Osteocyte (in vitro differentiated cells): Measurements from ENCODE around the gene PDLIM5. TPM values are rescaled to one million over a fixed set of nuclear protein-coding genes. Genes with fewer than 3 reads are reported as not detected.

Experiments
- DNase-seq: peaks from one replicate; pipeline ENCODE4 v3.0.0; 2021; ENCODE audit warnings: mixed read lengths; ENCODE audit not compliant: unreplicated experiment; ENCODE audit errors: extremely low spot score
- H3K27ac Mint-ChIP-seq: one replicate; pipeline ENCODE4 v1.8.0; 2021; ENCODE audit warnings: mild to moderate bottlenecking, mixed read lengths; ENCODE audit not compliant: unreplicated experiment
- H3K27me3 Mint-ChIP-seq: one replicate; pipeline ENCODE4 v1.8.0; 2021; ENCODE audit warnings: mixed read lengths; ENCODE audit not compliant: unreplicated experiment
- H3K36me3 Mint-ChIP-seq: one replicate; pipeline ENCODE4 v1.8.0; 2021; ENCODE audit warnings: mixed read lengths; ENCODE audit not compliant: unreplicated experiment
- H3K4me1 Mint-ChIP-seq: one replicate; pipeline ENCODE4 v1.8.0; 2021; ENCODE audit warnings: mixed read lengths; ENCODE audit not compliant: unreplicated experiment
- H3K4me3 Mint-ChIP-seq: one replicate; pipeline ENCODE4 v1.8.0; 2021; ENCODE audit warnings: mild to moderate bottlenecking, moderate library complexity, mixed read lengths; ENCODE audit not compliant: unreplicated experiment
- H3K9me3 Mint-ChIP-seq: one replicate; pipeline ENCODE4 v1.8.0; 2021; ENCODE audit warnings: mixed read lengths; ENCODE audit not compliant: unreplicated experiment
- total RNA-seq: library from RNA; stranded (reverse); gene quantifications from 2 replicates; pipeline ENCODE4 v1.2.1, GENCODE V29; 2021
- TF ChIP-seq, protein P1 (sequence below): fragments of 200-600 bp; sonication (generic); IDR thresholded peaks from 2 replicates; pipeline ENCODE4 v1.5.0; 2021; ENCODE audit warnings: antibody characterized with exemption, mild to moderate bottlenecking, moderate library complexity

The PDLIM5 gene
- total RNA-seq, 1 donor from 2014 or later, result 324 TPM

GRCh38 chr4:94634271-94634670, 182.5 kb downstream of the PDLIM5 start:
- Mint-ChIP-seq H3K4me1 (peaks cover 25% of the 10 kb centered on the region), H3K27me3 (no peaks in the 10 kb centered on the region), H3K36me3 (peaks cover 42% of the 10 kb centered on the region), H3K9me3 (no peaks in the 10 kb centered on the region), H3K27ac (peak overlapping the region; percentile 73), H3K4me3 (no peak overlapping the region)
- no peak for DNase-seq
- TF ChIP-seq, protein P1, sequence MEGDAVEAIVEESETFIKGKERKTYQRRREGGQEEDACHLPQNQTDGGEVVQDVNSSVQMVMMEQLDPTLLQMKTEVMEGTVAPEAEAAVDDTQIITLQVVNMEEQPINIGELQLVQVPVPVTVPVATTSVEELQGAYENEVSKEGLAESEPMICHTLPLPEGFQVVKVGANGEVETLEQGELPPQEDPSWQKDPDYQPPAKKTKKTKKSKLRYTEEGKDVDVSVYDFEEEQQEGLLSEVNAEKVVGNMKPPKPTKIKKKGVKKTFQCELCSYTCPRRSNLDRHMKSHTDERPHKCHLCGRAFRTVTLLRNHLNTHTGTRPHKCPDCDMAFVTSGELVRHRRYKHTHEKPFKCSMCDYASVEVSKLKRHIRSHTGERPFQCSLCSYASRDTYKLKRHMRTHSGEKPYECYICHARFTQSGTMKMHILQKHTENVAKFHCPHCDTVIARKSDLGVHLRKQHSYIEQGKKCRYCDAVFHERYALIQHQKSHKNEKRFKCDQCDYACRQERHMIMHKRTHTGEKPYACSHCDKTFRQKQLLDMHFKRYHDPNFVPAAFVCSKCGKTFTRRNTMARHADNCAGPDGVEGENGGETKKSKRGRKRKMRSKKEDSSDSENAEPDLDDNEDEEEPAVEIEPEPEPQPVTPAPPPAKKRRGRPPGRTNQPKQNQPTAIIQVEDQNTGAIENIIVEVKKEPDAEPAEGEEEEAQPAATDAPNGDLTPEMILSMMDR, result no peak

- TF ChIP-seq, protein P1, result no peak
- Mint-ChIP-seq H3K4me1 (peaks cover 26% of the 10 kb centered on the region), H3K9me3 (no peaks in the 10 kb centered on the region), H3K36me3 (peaks cover 39% of the 10 kb centered on the region), H3K4me3 (no peak overlapping the region), H3K27ac (no peak overlapping the region), H3K27me3 (no peaks in the 10 kb centered on the region)
- no peak for DNase-seq
Measured at GRCh38 chr4:94635177-94635576, 183.4 kb downstream of the PDLIM5 start.

- Mint-ChIP-seq H3K27ac (peak overlapping the region; percentile 32), H3K36me3 (peaks cover 46% of the 10 kb centered on the region)
Measured at GRCh38 chr4:94636004-94636403, 184.3 kb downstream of the PDLIM5 start.

DNA sequence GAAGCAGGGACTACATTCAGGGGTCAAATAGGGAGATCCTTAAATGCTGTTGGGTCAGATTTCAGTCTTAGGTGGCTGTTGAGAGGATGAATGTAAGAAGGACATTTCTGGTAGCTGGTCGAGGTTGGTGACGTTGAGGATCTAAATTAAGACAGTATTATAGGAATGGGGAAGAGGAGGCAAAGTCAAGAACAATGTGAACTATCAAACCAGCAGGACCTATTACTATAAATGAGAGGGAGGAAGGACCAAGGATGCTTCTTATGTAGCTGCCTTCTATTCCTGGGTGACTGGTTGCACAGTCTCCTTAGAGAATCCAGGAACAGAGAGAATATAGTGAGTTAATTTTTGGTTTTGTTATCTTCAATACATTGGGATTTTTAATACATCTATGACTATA, 187.6 kb downstream of the PDLIM5 start:
- Mint-ChIP-seq H3K9me3 (no peaks in the 10 kb centered on the region), H3K36me3 (peaks cover 53% of the 10 kb centered on the region), H3K4me1 (peaks cover 30% of the 10 kb centered on the region), H3K4me3 (no peak overlapping the region), H3K27ac (peak overlapping the region; percentile 2), H3K27me3 (no peaks in the 10 kb centered on the region)
- DNase-seq, result no peak
- TF ChIP-seq, protein P1, result no peak

More at GRCh38 chr4:94636004-94636403, 184.3 kb downstream of the PDLIM5 start:
- H3K4me3 Mint-ChIP-seq, result no peak overlapping the region
- TF ChIP-seq, protein P1, result no peak
- no peak for DNase-seq
- H3K4me1 Mint-ChIP-seq, result peaks cover 31% of the 10 kb centered on the region
- no peaks in the 10 kb centered on the region for H3K27me3 Mint-ChIP-seq
- H3K9me3 Mint-ChIP-seq, result no peaks in the 10 kb centered on the region

DNA sequence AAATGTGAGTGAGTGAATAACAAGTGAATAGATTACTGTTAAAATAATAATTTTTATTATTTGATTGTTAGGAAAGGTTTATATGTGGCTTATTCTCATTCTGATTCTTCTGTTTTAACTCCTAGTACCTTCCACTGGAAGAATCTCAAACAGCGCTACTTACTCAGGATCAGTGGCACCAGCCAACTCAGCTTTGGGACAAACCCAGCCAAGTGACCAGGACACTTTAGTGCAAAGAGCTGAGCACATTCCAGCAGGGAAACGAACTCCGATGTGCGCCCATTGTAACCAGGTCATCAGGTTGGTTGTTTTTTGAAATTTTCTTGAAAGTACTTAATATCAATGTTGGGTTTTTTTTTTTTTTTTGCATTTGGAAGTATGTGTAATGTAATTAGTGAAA, 188.4 kb downstream of the PDLIM5 start:
- Mint-ChIP-seq H3K9me3 (no peaks in the 10 kb centered on the region), H3K4me1 (peaks cover 22% of the 10 kb centered on the region), H3K27ac (peak overlapping the region; percentile 38), H3K36me3 (peaks cover 56% of the 10 kb centered on the region), H3K4me3 (no peak overlapping the region), H3K27me3 (no peaks in the 10 kb centered on the region)
- TF ChIP-seq, protein P1, result no peak
- DNase-seq, result no peak
